Esophagus squamous epithelium (tissue), 4 donors: ENCODE measurements around the gene C16orf86.

Experiments used
- POLR2A ChIP-seq, 4 donors: fragments of 450-650 bp; IDR thresholded peaks; one replicate each; pipeline ENCODE4 v1.6.1; 2017; ENCODE audit warnings: antibody characterized with exemption in 4 of 4, mild to moderate bottlenecking in 4 of 4, moderate library complexity in 3 of 4
- TF ChIP-seq, protein P1 (sequence below), 6 experiments: fragments of 450-650 bp in 4 of 6; fragments of 200-600 bp in 2 of 6; sonication (generic) in 2 of 6; IDR thresholded peaks; one replicate each; pipeline ENCODE4 v1.5.1; 2016 to 2019; ENCODE audit warnings: antibody characterized with exemption in 6 of 6, mild to moderate bottlenecking in 4 of 6, moderate library complexity in 4 of 6

GRCh38 chr16:67710607-67711006, 44.0 kb downstream of the C16orf86 start:
- TF ChIP-seq POLR2A (IDR thresholded peaks at IDR 0.05): no peak
- TF ChIP-seq, protein P1, sequence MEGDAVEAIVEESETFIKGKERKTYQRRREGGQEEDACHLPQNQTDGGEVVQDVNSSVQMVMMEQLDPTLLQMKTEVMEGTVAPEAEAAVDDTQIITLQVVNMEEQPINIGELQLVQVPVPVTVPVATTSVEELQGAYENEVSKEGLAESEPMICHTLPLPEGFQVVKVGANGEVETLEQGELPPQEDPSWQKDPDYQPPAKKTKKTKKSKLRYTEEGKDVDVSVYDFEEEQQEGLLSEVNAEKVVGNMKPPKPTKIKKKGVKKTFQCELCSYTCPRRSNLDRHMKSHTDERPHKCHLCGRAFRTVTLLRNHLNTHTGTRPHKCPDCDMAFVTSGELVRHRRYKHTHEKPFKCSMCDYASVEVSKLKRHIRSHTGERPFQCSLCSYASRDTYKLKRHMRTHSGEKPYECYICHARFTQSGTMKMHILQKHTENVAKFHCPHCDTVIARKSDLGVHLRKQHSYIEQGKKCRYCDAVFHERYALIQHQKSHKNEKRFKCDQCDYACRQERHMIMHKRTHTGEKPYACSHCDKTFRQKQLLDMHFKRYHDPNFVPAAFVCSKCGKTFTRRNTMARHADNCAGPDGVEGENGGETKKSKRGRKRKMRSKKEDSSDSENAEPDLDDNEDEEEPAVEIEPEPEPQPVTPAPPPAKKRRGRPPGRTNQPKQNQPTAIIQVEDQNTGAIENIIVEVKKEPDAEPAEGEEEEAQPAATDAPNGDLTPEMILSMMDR (IDR thresholded peaks at IDR 0.05): no peak
